ENCODE results near the gene CNOT1.

GRCh38 chr16:58636466-58636865 lies 6.8 kb upstream of the CNOT1 start:
- TF ChIP-seq CTCF (conservative IDR thresholded peaks at IDR 0.05; ENCODE audit: low read depth, low read length) (no peak), EZH2 (IDR thresholded peaks at IDR 0.05; ENCODE audit: low read length, unreplicated experiment) (no peak), EZH2phosphoT487 (IDR thresholded peaks at IDR 0.05; ENCODE audit: borderline replicate concordance, low read length) (no peak)
